Neural crest cell (in vitro differentiated cells): Measurements from ENCODE around the gene SIGLEC5. TPM values are rescaled to one million over a fixed set of nuclear protein-coding genes. Genes with fewer than 3 reads are reported as not detected.

Source experiments
- DNase-seq: peaks from one replicate; pipeline ENCODE4 v3.0.0; 2021; ENCODE audit warnings: low read depth, mixed read lengths, low spot score
- H3K27ac Mint-ChIP-seq: one replicate; pipeline ENCODE4 v1.8.0; 2021; ENCODE audit warnings: mild to moderate bottlenecking, mixed read lengths; ENCODE audit not compliant: unreplicated experiment
- H3K27me3 Mint-ChIP-seq: 2 replicates; pipeline ENCODE4 v1.8.0; 2021; ENCODE audit warnings: low read depth, mild to moderate bottlenecking, mixed read lengths
- H3K36me3 Mint-ChIP-seq: 2 replicates; pipeline ENCODE4 v1.8.0; 2021; ENCODE audit warnings: low read depth, mild to moderate bottlenecking, mixed read lengths
- H3K4me1 Mint-ChIP-seq: 2 replicates; pipeline ENCODE4 v1.8.0; 2021; ENCODE audit warnings: mixed read lengths
- H3K4me3 Mint-ChIP-seq: one replicate; pipeline ENCODE4 v1.8.0; 2021; ENCODE audit warnings: mild to moderate bottlenecking, mixed read lengths
- H3K9me3 Mint-ChIP-seq: 2 replicates; pipeline ENCODE4 v1.8.0; 2021; ENCODE audit warnings: mixed read lengths
- CTCF ChIP-seq: fragments of 200-600 bp; sonication (generic); conservative IDR thresholded peaks from 2 replicates; pipeline ENCODE4 v1.5.0; 2021; ENCODE audit warnings: antibody characterized with exemption, mild to moderate bottlenecking
- total RNA-seq: library from RNA; stranded (reverse); gene quantifications from 2 replicates; pipeline ENCODE4 v1.2.1, GENCODE V29; 2021

Gene SIGLEC5
- total RNA-seq, 1 donor from 2014 or later: not detected

GRCh38 chr19:51598159-51598915 is 31.9 kb downstream of the SIGLEC5 start:
- peaks cover 8% of the 10 kb centered on the region for H3K27me3 Mint-ChIP-seq
- no peaks in the 10 kb centered on the region for H3K9me3 Mint-ChIP-seq
- H3K4me1 Mint-ChIP-seq: peaks cover 18% of the 10 kb centered on the region
- no peak for DNase-seq
- no peaks in the 10 kb centered on the region for H3K36me3 Mint-ChIP-seq
- TF ChIP-seq CTCF: no peak
- H3K27ac Mint-ChIP-seq: no peak overlapping the region
- no peak overlapping the region for H3K4me3 Mint-ChIP-seq

GRCh38 chr19:51595190-51596175 is 34.7 kb downstream of the SIGLEC5 start:
- no peak overlapping the region for H3K27ac Mint-ChIP-seq
- peaks cover 20% of the 10 kb centered on the region for H3K4me1 Mint-ChIP-seq
- peak overlapping the region; percentile 91 for H3K4me3 Mint-ChIP-seq
- TF ChIP-seq CTCF: no peak
- H3K36me3 Mint-ChIP-seq: no peaks in the 10 kb centered on the region
- no peak for DNase-seq
- peaks cover 6% of the 10 kb centered on the region for H3K27me3 Mint-ChIP-seq
- no peaks in the 10 kb centered on the region for H3K9me3 Mint-ChIP-seq

- H3K27me3 Mint-ChIP-seq: peaks cover 3% of the 10 kb centered on the region
- peak overlapping the region; percentile 91 for H3K4me3 Mint-ChIP-seq
- no peaks in the 10 kb centered on the region for H3K9me3 Mint-ChIP-seq
- H3K4me1 Mint-ChIP-seq: peaks cover 20% of the 10 kb centered on the region
- H3K27ac Mint-ChIP-seq: peak overlapping the region; percentile 92
- peaks cover 2% of the 10 kb centered on the region for H3K36me3 Mint-ChIP-seq
- no peak for DNase-seq
- TF ChIP-seq CTCF: no peak
These were observed 35.5 kb downstream of the SIGLEC5 start for GRCh38 chr19:51594774-51595109.

GRCh38 chr19:51593969-51594773 is 36.0 kb downstream of the SIGLEC5 start:
- peaks cover 3% of the 10 kb centered on the region for H3K27me3 Mint-ChIP-seq
- peak overlapping the region; percentile 91 for H3K4me3 Mint-ChIP-seq
- H3K4me1 Mint-ChIP-seq: peaks cover 20% of the 10 kb centered on the region
- H3K9me3 Mint-ChIP-seq: no peaks in the 10 kb centered on the region
- no peak for TF ChIP-seq CTCF
- DNase-seq: peak; percentile 91
- peak overlapping the region; percentile 92 for H3K27ac Mint-ChIP-seq
- peaks cover 7% of the 10 kb centered on the region for H3K36me3 Mint-ChIP-seq
